Measurements from ENCODE around the gene SNX2. TPM values are rescaled to one million over a fixed set of nuclear protein-coding genes. Genes with fewer than 3 reads are reported as not detected.
"Not testable (repeated sequence)": the region's sequence is repeated elsewhere in the genome, so short reads cannot be mapped to it uniquely, and the experiment has no call there.

Gene SNX2, protein sequence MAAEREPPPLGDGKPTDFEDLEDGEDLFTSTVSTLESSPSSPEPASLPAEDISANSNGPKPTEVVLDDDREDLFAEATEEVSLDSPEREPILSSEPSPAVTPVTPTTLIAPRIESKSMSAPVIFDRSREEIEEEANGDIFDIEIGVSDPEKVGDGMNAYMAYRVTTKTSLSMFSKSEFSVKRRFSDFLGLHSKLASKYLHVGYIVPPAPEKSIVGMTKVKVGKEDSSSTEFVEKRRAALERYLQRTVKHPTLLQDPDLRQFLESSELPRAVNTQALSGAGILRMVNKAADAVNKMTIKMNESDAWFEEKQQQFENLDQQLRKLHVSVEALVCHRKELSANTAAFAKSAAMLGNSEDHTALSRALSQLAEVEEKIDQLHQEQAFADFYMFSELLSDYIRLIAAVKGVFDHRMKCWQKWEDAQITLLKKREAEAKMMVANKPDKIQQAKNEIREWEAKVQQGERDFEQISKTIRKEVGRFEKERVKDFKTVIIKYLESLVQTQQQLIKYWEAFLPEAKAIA
- 35.7 and 36.9 TPM in 2 replicates for total RNA-seq

DNA sequence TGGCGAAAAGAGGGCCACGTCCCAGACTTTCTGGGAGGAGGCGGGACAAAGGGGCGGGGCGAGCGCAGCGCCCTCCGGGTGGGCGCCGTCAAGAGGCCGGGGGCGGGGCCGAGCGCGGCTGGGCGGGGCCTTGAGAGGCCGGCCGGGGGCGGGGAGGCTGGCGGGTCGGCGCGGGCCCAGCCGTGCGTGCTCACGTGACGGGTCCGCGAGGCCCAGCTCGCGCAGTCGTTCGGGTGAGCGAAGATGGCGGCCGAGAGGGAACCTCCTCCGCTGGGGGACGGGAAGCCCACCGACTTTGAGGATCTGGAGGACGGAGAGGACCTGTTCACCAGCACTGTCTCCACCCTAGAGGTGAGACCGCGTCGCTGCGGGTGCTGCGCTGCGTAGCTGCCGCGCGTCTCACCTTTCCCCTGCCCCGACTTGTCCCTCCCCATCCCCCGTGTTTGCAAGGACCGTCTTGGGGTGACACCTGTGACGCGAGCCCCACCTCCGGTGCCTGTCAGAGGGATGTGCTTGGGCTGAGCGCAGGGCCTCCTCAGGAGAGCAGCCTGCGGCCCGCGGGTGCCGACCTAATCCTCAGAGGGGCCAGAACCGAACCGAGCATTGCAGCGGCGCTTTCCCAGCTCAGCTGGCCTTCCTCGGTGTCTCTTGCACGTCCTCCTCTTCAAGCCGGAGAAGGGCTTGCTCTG lies at the start of gene SNX2:
SNX2 (plus strand) TSS at position 220 of the 689 bp plus-strand sequence; CDS start at position 244, 24 bp downstream.
- intact Hi-C loops (cut with micrococcal nuclease), result loop anchor here (1.0 to 10.0 kb wide), 8 partner anchors 8 to 813 kb away; partner anchors contain the start of genes CEP120, CSNK1G3, SNX24 and SRFBP1

DNA sequence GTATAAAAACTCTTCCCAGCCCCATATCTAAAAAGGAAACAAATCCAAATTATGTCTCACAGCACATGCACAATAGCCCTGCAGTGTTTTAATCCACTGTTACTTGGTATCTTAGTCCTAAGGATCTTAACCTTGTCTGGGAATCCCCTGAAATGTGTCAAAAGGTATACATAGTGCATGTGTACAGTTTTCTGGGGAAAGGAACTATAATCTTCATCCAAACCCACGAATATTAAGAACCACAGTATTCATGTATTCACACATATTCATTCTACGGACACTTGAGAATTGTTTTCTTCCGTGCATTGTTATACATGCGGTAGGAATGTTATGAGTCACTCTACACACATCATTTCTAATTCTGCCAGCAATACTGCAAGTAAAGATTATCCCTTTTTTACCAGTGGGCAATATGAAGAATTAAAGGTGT lies 47.8 kb upstream of the SNX2 start:
- intact Hi-C loops (cut with micrococcal nuclease), result no loop called here

DNA sequence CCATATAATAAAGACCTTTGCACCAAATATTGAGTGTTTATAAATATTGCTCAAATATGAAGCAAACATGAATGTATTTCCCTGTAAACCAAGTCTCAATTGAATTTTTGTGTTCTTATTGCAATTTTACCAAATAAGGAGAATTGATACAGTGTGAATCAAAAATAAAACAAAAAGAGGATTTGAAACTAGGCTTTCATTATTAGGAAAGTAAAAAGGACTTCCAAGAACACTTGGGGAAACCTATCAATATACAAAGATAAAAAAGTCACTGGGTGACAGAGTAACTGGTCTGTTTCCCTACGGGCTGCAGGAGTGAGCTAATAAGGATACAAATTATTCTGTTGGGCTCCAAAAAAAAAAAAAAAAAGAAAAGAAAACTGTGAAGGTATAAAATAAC lies 44.8 kb upstream of the SNX2 start:
- intact Hi-C loops (cut with micrococcal nuclease), result no loop called here

DNA sequence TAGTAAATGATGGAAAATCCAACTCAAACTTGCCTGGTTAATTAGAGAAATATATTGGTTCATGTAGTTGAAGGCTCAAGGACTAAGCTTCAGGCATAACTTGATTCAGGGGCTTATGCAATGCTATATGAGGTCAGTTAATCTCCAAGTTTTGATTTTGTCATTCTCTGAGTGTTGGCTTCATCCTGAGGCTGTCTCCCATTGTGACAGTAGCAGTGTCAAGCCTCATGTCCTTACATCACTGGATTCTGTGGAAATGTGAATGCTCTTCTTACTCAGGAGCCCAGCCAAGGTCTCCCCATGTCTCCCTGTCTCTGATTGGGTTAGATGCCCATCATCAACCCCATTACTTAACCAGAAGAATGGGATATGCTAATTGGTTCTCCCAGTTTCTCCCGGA lies 44.4 kb upstream of the SNX2 start:
- intact Hi-C loops (cut with micrococcal nuclease), result no loop called here

DNA sequence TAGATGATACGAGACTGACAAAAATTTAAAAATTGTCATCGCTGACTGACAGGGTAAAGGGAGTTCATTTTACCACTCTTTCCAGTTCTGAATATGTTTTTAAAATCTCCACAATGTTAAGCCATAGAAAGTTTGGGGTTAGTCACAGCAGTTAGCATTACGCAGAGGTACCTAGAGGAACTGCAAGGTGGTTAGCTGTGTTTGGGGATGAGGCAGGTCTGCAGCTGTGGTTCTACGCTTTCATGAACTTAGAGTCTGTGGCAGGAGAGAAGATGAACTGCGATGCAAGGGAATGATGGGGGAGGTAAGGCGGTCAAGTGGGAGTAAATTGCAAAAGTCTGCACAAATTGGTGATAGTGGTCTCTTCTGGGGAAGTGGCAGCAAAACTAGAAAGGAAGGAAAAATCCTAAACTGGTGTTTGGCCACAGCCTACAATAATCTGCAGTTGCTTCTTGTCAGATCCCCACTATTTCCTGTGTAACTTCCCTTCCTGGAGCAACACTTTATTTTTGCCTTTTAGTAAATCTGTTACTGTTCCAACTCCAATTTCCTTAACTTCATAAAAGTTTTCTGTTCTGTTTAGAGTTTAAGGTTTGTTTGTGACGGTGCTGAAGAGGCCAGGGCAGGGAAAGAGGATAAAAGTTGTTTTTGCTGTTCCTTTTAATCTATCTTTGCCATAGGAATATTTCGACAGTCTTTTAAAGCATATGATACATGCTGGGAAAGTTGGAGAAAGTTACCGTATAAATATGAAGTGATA lies 38.6 kb upstream of the SNX2 start:
- intact Hi-C loops (cut with micrococcal nuclease), result no loop called here

DNA sequence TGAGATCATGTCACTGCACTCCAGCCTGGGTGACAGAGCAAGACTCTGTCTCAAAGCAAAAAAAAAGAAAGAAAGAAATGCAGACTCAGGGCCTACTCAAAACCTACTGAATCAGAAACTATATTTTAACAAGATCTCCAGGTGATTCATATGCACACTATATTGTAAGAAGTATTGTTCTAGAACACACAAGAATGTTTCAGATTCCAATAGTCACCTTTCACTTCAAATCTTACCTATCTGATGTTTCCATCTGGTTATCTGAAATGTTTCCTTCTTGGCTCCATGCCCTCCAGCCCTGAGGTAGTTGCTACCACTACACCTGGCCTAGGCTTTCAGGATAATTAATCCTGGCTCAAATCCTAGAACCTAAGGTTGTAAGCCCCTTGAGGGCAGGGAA lies 36.8 kb upstream of the SNX2 start:
- intact Hi-C loops (cut with micrococcal nuclease), result no loop called here

DNA sequence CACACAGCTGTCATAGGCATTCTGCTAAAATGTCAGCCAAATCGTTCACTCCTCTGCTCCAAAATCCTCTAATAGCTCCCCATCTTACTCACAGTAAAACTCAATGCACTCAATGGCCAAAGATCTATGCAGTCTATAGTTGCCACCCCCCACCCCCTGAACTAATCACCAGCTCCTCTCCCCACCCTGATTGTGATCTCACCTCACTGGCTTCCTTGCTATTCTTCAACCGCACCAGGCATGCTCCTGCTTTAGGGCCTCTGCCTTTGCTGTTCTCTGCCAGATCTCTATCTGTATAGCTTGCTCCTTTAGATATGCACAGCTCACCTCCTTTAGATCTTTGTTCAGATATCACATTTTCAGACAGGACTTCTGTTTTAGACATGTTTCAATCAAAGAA lies 33.2 kb upstream of the SNX2 start:
- intact Hi-C loops (cut with micrococcal nuclease), result no loop called here

DNA sequence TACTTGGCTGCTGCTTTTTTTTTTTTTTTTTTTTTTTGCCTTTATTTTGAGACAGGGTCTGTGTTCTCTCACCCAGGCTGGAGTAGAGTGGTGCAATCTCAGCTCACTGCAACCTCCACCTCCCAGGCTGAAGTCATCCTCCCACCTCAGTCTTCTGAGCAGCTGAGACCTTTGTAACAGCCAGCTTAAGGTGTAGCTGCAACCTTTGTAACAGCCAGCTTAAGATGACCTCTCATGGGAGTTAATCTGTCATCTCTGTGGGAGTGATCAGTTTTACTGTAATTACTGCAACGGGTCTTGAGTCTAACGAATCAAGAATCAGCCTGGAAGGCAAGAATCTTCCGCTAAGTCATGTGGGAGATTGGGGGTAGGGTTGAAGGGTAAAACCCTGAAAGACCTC lies 31.6 kb upstream of the SNX2 start:
- intact Hi-C loops (cut with micrococcal nuclease), result no loop called here

DNA sequence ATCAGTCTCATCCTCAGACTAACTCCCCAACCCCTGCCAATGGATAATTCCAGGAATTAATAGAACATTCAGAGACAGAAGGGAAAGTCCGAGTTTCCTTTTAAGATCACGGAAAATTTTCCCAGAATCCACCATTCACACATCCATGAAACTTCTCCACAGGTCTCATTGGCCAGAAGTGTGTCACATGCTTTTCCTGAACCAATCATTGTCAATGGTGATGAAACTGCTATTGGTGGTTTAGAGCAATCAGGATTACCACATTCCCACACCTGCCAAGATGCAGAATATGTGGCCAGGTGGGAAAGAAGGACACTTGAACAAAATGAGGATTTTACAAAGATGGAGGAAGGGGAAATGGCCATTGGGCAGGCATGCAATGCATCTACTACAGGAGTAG lies 29.3 kb upstream of the SNX2 start:
- intact Hi-C loops (cut with micrococcal nuclease), result no loop called here

DNA sequence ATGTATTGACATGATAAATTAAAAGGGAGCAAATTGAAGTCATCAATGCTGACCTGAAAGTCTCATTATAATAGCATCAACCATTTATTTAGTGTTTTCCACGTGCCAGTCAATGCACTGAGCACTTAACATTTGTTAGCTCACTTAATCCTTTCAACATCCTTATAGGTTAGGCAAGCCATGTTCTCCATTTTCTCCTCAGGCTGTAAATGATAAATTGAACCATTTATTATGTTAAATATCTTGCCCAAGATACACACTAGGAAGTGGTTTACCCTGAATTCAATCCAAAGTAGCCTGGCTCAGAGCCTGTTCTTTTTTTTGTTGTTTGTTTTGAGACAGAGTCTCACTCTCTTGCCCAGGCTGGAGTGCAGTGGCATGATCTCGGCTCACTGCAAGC lies 25.0 kb upstream of the SNX2 start:
- intact Hi-C loops (cut with micrococcal nuclease), result no loop called here

DNA sequence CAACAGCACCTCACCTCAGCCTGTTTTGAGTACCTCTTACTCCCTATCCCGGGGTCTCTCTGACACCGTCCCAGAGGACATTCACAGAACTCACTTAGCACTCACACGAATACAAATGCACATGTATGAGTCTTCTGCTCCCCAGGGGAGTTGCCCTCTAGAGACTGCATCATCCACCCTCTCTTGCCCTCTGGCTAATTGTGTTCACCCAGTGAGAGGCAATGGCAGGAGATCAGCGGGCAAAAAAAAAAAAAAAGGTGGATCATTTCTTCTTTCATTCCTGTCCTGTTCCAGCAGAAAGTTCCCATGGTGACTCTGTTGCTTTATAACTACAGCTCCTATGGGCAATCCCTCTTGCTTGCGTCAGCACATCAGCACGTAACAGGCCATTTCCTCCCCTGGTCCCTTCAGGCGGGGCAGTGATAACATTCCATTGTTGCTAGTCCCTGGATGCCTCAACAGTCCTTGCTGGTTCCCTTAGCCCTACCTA lies 23.5 kb upstream of the SNX2 start:
- intact Hi-C loops (cut with micrococcal nuclease), result no loop called here

DNA sequence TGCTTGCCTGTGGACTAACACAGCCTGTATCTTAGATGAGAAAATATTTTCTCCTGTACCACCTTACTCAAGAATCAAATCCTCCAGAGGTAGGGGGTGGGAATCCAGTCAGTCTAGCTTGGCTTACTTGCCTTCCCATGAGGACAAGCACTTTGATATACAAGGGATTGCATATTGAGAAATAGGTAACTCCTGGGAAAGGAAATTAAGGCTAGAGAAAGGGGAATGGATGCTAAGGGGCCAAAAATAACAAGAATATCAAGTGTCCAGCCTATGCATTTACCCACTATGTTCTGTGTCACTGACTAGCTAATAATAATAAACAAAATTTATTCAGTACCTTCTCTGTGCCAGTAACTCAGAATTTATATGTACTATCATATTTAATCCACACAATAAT lies 21.4 kb upstream of the SNX2 start:
- intact Hi-C loops (cut with micrococcal nuclease), result no loop called here

DNA sequence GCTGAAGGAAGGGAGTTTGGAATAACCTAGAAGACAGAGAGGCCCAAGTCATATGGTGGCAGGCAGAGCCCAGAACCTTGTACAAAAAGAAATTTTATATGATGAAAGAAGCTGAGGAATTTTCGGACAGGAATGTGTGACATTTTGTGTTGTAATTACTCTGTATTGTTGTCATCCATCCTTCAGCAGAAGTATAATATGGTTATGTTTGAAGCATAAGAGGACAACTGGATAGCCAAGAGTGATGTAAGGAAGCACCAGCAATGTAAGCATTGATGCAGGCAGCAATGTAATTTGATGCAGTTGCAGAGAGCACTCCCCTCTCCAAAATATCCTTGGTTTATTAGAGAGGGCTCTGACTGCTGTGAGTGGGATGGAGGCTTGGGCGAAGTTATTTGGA lies 19.1 kb upstream of the SNX2 start:
- intact Hi-C loops (cut with micrococcal nuclease), result loop anchor here (2.0 kb wide), 1 partner anchor 19 kb away; the partner anchor contains the start of gene SNX2

DNA sequence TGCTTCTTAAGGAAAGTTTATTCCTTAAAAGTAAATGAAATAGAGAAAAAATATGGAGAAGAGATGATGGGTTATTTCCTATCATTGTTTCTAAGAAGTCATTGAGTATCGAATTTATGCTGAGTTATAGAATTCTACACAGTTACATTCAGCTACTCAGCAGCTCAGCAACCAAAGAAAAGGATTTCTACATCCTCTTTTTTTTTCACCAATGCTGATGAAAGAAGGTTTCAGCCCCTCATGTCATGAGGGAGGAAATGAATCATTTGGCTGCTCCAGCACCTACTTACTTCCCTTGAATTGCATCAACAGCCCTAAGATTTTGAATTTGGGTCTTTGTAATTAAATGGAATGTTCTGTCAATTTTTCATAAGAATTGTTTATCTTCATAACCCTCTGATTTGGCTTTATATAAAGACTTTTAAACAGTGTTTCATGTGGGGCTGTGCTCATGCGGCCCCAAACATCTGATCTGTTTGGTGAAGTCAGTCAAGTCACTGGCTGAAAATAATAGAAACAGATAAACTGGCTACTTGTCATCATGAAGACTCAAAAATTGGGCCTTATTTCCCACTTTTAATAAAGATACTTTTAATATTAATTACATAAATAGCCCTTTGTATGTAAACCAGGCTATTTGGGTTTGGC lies 18.5 kb upstream of the SNX2 start:
- intact Hi-C loops (cut with micrococcal nuclease), result loop anchor here (2.0 kb wide), 1 partner anchor 18 kb away; the partner anchor contains the start of gene SNX2

DNA sequence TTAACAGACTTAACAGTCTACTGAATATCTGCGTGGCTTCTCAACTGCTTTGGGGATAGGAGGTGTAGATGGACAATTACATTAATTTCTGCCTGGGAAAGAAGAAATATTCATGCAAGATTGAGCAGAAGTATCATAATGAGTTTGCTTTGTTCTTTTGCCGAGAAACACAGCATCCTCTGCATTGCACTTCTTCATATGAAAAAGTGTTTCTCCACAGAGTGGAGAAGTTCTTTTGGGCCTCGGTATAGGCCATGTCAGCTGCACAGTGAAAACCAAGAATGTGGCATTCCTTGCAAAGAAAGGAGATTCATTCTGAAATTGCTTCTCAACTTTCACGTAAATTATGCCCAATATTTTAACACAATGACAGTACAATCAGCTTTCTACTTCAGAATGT lies 17.6 kb upstream of the SNX2 start:
- intact Hi-C loops (cut with micrococcal nuclease), result loop anchor here (2.0 kb wide), 1 partner anchor 18 kb away; the partner anchor contains the start of gene SNX2

DNA sequence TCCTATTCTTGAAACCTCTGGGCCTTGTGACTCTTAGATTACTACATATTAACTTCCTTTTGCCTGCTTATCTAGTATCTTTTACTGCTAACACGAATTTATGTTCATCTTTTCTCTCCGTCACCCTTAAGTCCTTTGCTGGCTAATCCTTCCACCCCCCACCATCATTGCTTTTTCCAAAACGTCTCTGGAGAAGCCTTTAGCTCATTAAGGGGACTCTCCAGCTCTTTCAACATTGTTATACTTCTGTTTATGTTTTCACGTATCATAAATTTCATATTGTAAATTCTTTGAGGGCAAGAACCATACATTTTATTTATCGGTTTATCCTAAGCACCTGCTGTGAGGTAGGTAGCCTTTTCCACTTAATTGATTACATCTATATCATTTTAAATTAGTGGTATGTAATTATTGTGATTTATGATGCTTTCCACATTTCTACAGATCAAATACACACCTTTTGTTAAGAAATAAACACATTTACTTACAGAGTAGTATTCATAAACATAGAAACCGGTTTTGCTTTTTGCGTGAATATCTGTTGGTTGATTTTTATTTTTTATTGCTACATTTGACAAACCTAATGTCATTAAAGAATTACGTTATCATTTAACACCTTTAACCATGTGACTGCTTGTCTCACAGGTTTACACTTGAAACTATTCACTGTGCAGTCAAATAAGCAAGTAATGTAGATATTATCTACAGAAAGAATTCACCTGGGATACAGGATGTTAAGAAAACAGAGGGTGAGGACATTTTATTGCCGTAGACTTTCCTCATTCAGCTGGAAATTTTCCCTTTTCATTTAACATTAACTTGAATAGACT lies 15.4 kb upstream of the SNX2 start:
- intact Hi-C loops (cut with micrococcal nuclease), result no loop called here

DNA sequence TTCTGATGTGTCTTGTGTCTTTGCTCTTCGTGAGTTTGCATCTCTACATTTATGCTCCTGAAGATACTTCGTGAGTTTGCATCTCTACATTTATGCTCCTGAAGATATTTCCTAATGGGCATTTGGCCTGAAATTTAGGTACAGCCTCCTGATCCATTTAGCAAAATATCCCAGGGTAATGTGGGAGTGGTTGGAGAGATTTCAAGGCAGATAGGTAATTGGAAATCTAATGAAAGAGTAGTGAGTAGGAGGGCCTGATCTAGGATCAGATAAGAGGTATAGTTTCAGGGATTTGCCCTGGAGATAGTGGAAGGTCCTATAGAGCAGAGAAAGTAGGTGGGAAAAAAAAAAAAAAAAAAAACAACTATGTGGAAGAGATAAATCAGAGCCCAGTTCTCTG lies 14.6 kb upstream of the SNX2 start:
- intact Hi-C loops (cut with micrococcal nuclease), result no loop called here

DNA sequence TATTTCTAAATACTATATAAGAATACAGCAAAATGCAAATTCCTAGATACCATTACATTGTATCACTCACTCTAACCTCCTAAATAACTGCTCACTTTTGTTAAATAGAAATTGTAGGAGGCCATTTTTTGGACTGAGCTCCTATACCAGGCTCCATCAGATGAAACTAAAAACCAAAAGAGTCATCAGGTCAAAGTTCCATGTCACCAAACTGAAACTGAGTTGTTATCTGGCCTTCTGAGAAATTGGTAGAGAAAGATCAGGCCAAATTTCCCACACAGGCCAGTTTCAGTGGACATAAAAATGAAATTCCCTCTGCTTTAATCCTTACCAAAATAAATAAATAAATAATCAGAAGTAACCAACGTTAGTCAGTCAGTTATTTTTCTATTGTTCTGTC lies 13.8 kb upstream of the SNX2 start:
- intact Hi-C loops (cut with micrococcal nuclease), result no loop called here

DNA sequence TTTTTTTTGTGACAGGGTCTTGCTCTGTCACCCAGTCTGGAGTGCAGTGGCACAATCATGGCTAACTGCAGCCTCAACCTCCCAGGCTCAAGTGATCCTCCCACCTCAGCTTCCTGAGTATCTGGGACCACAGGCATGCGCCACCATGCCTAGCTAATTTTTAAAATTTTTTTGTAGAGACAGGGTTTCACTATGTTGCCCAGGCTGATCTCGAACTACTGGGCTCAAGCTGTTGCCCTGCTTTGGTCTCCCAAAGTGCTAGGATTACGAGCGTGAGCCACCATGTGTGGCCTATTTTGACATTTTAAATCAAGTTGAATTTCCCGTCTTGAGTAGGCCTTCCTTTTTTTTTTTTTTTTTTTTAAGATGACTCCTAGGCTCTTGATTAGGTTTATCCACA lies 13.0 kb upstream of the SNX2 start:
- intact Hi-C loops (cut with micrococcal nuclease), result not testable (repeated sequence)

DNA sequence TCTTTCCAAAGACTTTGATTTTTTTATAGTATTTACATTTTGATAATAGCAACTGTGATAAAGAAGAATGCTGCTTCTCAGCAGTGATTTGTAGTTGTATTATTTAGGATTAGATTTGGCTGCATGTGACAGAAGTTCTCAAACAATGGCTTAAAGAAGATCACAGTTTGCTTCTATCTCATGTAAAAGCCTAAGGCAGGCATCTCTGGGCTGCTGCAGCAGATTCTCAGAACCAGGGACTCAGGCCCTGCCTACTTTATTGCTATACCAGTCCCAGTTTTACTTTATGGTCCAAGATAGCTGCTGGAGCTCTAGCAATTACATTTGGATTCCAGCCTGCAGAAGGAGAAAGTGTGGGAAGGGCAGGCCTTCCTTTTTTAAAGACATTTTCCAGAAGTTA lies 8.8 kb upstream of the SNX2 start:
- intact Hi-C loops (cut with micrococcal nuclease), result no loop called here
